GM11168 (cell line): ENCODE data around the gene CA5B.
"Not testable (repeated sequence)": the region's sequence is repeated elsewhere in the genome, so short reads cannot be mapped to it uniquely, and the experiment has no call there.

Experiments used
- in situ Hi-C: fragments of 300-500 bp; cut with MboI; formaldehyde crosslinking; loops from one replicate; pipeline ENCODE4 v1.12.0; 2022; ENCODE audit warnings: low sequenced_read_pairs; ENCODE audit not compliant: unreplicated experiment

CA5B gene

DNA sequence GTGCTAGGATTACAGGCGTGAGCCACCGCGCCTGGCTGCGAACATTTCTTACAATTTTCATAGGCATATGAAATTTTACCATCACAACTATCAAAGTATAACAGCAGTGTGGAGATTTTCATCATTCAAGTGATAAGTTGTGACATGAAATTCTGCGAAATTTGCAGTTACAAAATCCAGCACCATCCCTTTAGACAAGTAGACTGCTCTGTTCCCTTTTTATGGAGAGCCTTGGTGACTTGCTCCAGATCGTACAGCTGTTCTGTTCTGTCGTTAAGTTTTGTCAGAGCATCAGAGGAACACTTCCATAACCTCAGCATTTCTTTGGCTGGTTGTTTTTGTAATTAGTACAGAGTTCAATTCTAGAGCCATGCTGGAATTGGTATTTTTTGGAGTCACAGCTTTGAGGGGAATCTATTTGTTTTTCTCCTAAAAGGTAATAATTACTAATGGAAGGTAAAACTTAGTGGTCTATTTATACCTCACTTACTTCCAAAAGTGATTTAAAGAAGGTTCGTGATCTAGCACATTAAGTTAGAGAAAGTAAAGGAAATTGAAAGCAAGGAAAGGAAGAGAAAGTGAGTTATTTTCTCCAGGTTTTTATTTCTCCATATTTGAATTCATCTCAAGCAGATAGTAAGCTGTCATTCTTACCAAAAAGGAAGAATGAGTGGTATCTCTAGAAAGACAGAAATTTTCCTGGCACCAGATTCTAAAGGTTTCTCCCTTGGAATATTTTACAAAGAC is 74.3 kb downstream of the CA5B start:
- in situ Hi-C loops: no loop called here

- in situ Hi-C loops: no loop called here
These were observed 75.3 kb downstream of the CA5B start for GRCh38 chrX:15813416-15813815.

- in situ Hi-C loops: no loop called here
These were observed 76.8 kb downstream of the CA5B start for GRCh38 chrX:15814771-15815365.

DNA sequence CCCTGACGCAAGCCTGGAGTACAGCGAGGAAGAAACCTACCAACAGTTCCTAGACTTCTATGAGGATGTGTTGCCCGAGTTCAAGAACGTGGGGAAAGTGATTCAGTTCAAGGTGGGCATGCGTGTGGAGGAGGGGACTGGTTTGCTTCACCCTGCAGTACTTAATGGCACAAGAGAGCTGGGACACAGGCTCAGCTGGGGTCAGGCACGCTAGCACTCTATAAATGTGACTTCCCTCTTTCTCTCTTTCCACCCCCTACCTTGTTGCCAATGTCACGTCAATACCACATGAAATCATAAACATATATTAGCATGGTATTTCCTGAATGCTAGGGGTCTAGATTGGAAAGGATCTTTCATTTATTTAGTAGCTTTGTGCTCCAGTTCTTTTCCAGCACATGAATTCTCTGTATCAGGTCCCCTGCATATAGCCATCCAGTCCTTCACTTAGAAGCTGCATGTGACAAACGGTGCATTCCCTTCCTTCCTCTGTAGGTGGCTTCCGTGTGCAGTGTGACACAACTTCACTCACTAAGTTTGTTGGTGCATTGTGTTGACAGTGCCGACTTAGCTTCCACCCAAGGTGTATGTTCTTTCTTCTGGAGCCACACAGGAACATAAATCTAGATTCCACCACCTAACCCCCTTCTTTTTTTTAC is 77.8 kb downstream of the CA5B start:
- in situ Hi-C loops: no loop called here

- in situ Hi-C loops: no loop called here
These were observed 78.4 kb downstream of the CA5B start for GRCh38 chrX:15816438-15816809.

DNA sequence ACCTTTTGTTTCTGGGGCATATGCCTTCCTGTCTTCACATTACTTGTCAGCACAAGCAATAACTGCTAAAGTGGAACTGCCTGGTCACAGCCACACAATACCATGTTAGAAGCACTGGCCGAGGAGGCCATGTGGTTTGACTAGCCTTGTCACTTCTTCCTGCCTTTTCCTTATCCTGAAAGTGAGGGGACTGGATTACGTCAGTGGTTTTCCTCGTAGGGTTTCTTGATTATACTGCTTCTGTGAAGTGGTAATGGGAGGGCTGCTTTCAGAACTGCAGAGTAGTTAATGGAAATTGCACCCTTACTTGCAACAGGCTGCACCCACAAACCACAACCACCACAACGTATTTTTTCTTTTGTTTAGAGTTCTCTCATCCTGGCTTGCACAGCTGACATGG is 78.8 kb downstream of the CA5B start:
- in situ Hi-C loops: no loop called here

- in situ Hi-C loops: no loop called here
These were observed 82.3 kb downstream of the CA5B start for GRCh38 chrX:15820106-15821073.

GRCh38 chrX:15822922-15823321 is 84.9 kb downstream of the CA5B start:
- in situ Hi-C loops: no loop called here

GRCh38 chrX:15825936-15826335 is 87.9 kb downstream of the CA5B start:
- in situ Hi-C loops: no loop called here

GRCh38 chrX:15829217-15829616 is 91.1 kb downstream of the CA5B start:
- in situ Hi-C loops: no loop called here

DNA sequence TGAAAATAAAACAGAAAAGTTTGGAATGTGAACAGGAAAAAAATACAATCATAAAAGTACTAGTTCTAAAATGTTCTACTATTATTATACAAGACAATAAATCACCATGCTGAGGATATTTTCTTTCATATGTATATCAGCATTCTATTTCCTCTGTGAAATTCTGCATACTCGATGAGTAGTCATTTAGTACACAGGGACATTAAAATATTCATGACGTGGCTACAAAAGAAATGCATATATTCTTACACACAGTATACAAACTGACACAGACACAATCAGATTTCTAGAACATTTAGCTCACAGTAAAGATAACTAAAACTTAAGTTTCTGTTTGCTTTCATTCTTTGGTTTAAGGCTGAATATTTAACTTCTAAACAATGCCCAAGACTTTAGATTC is 93.3 kb downstream of the CA5B start:
- in situ Hi-C loops: not testable (repeated sequence)

DNA sequence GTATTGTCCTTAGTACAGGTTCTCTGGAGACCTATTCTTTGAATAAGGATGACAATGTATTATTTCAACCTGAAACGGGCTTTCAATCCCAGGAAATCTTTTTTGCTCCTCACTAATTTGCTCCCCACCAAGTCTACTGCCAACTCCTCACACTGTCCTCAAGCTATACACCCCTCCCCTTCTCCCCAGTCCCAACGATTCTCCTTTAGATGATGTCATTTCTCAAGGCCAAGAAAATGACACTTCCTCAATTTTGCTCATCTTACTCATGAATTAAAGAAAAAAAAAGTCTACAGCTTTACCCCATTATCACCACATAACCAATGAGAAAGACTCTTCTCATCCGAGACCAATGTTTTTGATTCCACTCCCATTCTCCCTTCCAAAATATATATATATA is 96.0 kb downstream of the CA5B start:
- in situ Hi-C loops: no loop called here

DNA sequence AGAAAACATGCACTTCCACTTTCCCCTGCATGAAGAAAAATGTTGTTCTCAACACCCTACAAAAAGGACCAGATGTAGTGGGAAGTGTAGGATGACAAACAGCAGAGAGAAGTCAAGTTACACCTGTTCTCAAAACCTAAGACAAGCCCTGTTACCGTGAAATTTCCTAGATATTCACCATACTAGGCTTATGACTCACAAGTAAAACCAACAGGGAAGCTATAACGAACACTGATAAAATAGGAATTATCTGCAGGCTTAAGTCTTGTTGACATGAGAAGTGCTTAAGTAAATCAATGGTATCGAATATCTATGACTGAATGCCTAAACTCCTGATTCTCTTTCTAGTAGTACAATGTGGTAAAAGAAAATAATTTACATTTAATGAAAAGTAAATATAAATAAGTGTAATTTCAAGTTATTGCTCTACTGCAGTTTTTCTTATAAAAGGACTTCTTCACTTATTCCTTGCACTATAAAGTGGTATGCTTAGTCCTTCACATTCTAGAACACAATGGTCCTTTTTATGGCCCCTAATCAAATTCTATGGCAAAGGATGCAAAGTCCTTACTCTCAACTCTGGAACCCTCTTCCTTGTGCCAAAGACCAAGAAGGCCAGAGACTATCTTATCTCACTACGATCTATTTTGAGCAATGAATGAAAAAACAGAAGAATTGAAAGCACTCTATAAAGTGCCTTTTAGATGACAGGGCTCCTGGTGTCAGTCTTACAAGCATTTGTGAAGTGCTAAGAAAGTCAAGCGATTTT is 96.9 kb downstream of the CA5B start:
- in situ Hi-C loops: no loop called here
